GM18519 (cell line): Measurements from ENCODE around the gene BORCS5.
"Not testable (repeated sequence)": the region's sequence is repeated elsewhere in the genome, so short reads cannot be mapped to it uniquely, and the experiment has no call there.

Experiments used
- ATAC-seq: cut with Tn5 transposase; IDR thresholded peaks from one replicate; pipeline ENCODE4 v1.9.1; 2021; ENCODE audit warnings: mild to moderate bottlenecking, moderate library complexity; ENCODE audit not compliant: unreplicated experiment, low FRiP score

The BORCS5 gene

GRCh38 chr12:12384571-12385340 lies 27.9 kb downstream of the BORCS5 start:
- ATAC-seq = no peak

- ATAC-seq = no peak
These were observed 30.6 kb downstream of the BORCS5 start for GRCh38 chr12:12387501-12387900.

- no peak for ATAC-seq
These were observed 35.5 kb downstream of the BORCS5 start for GRCh38 chr12:12392413-12392812.

- ATAC-seq = no peak
These were observed 36.3 kb downstream of the BORCS5 start for GRCh38 chr12:12393171-12393570.

GRCh38 chr12:12396694-12397093 lies 39.8 kb downstream of the BORCS5 start:
- ATAC-seq = no peak

- ATAC-seq = no peak
These were observed 40.3 kb downstream of the BORCS5 start for GRCh38 chr12:12397184-12397583.

GRCh38 chr12:12398026-12398859 lies 41.4 kb downstream of the BORCS5 start:
- ATAC-seq = no peak

- no peak for ATAC-seq
These were observed 42.3 kb downstream of the BORCS5 start for GRCh38 chr12:12399161-12399560.

GRCh38 chr12:12399776-12400305 lies 43.0 kb downstream of the BORCS5 start:
- ATAC-seq = no peak

GRCh38 chr12:12400793-12401192 lies 43.9 kb downstream of the BORCS5 start:
- ATAC-seq = no peak

GRCh38 chr12:12403264-12404248 lies 46.7 kb downstream of the BORCS5 start:
- no peak for ATAC-seq

- ATAC-seq = no peak
These were observed 47.4 kb downstream of the BORCS5 start for GRCh38 chr12:12404297-12404696.

GRCh38 chr12:12405882-12406281 lies 49.0 kb downstream of the BORCS5 start:
- no peak for ATAC-seq

- ATAC-seq = no peak
These were observed 49.9 kb downstream of the BORCS5 start for GRCh38 chr12:12406762-12407161.

- ATAC-seq = no peak
These were observed 51.4 kb downstream of the BORCS5 start for GRCh38 chr12:12408265-12408690.

GRCh38 chr12:12409337-12409736 lies 52.5 kb downstream of the BORCS5 start:
- not testable (repeated sequence) for ATAC-seq

GRCh38 chr12:12415886-12416285 lies 59.0 kb downstream of the BORCS5 start:
- ATAC-seq = no peak

GRCh38 chr12:12419165-12419564 lies 62.3 kb downstream of the BORCS5 start:
- not testable (repeated sequence) for ATAC-seq

GRCh38 chr12:12423367-12423766 lies 66.5 kb downstream of the BORCS5 start:
- ATAC-seq = no peak

GRCh38 chr12:12425001-12425400 lies 68.1 kb downstream of the BORCS5 start:
- ATAC-seq = no peak
